Midbrain (tissue), 1 donor: Measurements from ENCODE around the gene GRID2.
"Not testable (repeated sequence)": the region's sequence is repeated elsewhere in the genome, so short reads cannot be mapped to it uniquely, and the experiment has no call there.

Source experiments
- DNase-seq: peaks from one replicate; lab custom pipeline; 2025; lab: John Stamatoyannopoulos, UW

GRID2 gene

DNA sequence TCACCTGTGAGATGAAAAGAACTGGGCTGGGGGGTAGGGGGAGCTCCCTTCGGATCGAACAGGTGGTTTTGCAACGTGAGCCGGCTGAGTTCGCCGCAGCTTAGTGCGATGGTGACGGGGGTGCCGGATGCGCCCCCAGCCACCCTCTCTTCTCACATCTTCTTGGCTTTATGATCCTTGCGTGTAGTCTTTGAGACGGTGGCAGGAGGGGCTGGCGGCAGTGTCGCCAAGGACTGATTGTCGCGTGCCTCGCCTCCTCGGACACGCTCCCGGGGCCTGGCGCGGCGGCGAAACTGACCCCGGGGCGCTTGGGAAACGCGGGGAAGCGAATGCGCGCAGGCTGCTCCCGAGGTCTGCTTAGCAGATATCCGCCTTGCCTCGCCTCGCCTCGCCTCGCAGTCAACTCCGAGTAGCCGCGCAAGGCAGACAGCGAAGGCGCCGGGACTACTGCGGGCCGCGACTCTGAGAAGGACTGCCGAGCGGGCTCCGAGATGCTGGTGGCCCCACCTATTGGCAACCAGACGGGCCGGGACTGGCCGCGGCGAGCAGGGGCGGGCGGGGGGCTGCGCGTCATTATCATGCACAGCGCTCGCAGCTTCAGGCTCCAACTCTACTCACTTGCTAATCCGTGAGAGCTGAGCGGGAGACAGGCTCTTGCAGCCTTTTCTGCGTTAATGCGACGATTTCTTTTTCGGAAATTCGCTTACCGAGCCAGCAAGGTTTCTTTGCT is 1.5 kb downstream of the GRID2 start:
- peak; percentile 87 for DNase-seq

- peak; percentile 68 for DNase-seq
These were observed 2.2 kb downstream of the GRID2 start for GRCh38 chr4:92305878-92306520.

DNA sequence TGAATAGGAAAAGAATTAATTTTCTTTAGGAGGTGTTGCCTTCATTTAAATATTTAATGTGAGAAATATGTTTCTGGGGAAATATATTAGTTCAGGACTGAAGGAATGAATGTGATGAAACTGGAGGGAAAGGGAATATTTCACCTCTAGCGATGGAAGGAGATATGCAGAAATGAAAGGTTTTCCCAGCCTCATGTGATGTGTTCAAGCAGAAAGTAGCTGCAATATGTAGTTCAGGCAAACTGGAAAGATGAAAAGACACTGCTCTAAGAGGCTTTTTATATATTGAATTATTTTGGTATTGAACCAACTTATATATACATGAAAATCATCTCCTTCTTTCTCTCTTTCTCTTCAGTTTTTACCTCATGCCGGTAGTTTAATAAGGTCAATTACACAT is 3.4 kb downstream of the GRID2 start:
- DNase-seq = peak; percentile 47

DNA sequence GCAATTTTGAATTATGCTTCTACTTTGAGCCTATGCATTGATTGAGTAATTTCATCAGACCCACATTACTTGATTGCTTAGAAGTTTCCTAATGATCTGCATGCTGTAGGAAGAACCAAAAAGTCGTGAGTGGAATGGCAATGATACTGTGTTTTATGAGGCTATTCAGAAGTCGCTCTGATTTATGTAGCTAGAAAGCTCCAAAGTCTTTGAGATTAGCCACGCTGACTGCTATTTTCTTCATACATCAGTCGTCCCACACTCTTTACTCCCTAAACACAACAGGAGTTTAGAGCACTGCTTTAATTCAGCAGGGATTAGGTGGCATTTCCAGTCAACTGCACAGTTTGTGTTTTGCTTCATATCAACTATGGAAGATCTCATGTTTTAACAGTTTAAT is 4.1 kb downstream of the GRID2 start:
- peak; percentile 33 for DNase-seq

DNA sequence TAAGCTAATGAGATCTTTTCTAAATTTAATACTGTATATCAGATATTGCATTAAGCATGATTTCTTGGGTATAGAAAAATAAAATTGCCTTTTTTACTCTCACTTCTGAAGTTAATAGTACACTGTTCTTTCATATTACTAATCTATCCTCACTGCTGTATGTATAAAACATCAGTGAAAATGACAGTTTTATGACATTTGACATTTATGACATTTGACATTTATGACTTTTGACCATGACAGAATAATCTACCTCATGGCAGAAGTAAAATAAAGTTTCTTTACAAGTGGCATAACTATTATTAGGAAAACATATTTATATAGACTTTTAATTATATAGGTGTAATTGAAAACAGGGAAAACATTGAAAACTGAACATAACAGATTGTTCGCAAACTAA is 13.3 kb downstream of the GRID2 start:
- no peak for DNase-seq

DNA sequence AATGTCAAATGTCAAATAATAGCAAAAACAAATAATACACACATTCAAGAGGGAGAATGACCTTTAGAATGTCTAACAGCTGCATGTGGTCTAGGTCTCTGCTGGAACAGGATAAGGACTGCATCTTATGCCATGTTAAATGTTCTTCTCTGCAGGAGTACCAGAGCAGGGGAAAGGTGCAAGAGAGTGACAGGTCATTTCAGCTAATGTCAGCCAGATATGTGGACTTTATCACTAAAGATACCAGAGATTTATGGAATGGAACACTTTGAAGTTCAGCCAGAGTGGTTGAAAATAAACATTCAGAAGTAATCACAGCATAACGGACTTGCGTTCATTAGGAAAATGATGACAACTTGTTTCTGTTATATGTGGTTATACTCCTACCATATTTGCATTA is 24.3 kb downstream of the GRID2 start:
- no peak for DNase-seq

GRCh38 chr4:92333016-92333415 is 29.2 kb downstream of the GRID2 start:
- DNase-seq = no peak

GRCh38 chr4:92334716-92335350 is 31.1 kb downstream of the GRID2 start:
- DNase-seq = peak; percentile 20

GRCh38 chr4:92339676-92340075 is 35.9 kb downstream of the GRID2 start:
- DNase-seq = no peak

GRCh38 chr4:92344216-92344615 is 40.5 kb downstream of the GRID2 start:
- DNase-seq = no peak

- DNase-seq = no peak
These were observed 42.5 kb downstream of the GRID2 start for GRCh38 chr4:92346289-92346688.

DNA sequence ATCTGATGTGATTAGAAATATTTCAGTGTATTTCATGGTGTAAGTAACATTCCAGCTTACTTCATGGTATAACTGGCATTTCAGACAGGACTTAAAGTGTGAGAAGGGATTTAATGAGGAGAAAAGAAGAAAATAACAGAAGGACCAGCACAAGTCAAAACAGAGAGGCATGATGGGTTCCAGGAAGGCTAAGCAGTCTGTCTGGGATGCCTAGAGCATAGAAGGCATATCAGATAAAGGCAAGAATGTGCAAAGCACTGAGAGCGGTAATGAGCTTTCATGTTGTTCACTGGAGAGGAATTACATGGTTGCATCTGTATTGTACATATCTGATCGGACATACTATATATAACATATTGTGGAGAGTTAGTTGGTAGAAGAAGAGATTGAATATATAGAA is 54.2 kb downstream of the GRID2 start:
- DNase-seq = no peak

- DNase-seq = no peak
These were observed 55.7 kb downstream of the GRID2 start for GRCh38 chr4:92359491-92359890.

GRCh38 chr4:92362028-92362427 is 58.3 kb downstream of the GRID2 start:
- DNase-seq = no peak

GRCh38 chr4:92368653-92369052 is 64.9 kb downstream of the GRID2 start:
- no peak for DNase-seq

- DNase-seq = no peak
These were observed 77.8 kb downstream of the GRID2 start for GRCh38 chr4:92381616-92382015.

- no peak for DNase-seq
These were observed 78.4 kb downstream of the GRID2 start for GRCh38 chr4:92382128-92382527.

DNA sequence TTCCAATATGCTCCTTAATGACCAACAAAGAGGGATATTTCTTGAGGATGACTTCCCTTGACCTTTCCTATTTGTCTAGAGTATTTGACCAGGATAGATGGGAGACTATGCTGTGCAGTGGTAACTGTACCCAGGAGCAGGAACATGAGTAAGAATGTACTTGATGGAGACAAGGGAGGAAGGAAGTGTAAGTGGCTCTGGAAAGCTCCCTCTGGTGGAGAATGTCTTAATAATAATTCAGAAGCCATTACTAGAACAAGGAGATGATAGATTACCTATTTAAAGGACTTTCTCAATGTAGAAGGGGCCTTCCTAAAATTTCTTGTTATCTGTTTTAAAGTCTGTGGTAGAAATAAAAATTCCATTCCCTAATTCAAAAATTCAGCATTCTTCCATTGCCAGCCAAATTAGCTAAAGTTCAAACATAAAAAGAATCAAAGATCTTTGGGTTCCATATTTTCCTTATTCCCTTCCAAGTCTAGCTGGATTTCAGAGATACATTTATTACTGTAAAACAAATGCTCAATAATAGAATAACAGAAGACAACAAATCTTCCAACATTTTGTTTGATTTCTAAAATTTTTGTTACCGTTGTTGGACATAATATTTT is 83.8 kb downstream of the GRID2 start:
- peak; percentile 67 for DNase-seq

GRCh38 chr4:92399032-92399431 is 95.3 kb downstream of the GRID2 start:
- DNase-seq = no peak

- not testable (repeated sequence) for DNase-seq
These were observed 99.8 kb downstream of the GRID2 start for GRCh38 chr4:92403525-92403924.

DNA sequence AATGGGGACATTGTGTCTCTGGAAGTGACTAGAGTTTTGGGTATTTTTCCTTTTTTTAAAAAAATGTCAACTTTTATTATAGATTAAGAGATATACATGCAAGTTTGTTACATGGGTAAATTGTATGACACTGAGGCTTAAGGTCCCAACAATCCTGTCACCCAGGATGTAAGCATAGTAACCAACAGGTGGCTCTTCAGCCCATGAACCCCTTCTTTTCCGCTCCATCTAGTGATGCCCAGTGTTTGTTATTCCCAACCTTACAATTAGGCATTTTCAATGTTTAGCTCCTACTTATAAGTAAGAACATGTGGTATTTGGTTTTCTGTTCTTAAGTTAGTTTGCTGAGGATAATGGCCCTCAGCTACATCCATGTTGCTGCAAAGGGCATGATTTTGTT is 102.7 kb downstream of the GRID2 start:
- no peak for DNase-seq

GRCh38 chr4:92421920-92422319 is 118.2 kb downstream of the GRID2 start:
- no peak for DNase-seq

GRCh38 chr4:92433272-92433758 is 129.5 kb downstream of the GRID2 start:
- no peak for DNase-seq
